WERI-Rb-1 (cell line): ENCODE data around the gene TSPEAR.

Source experiments
- DNase-seq: peaks from one replicate; pipeline ENCODE4 v3.0.0-alpha.2; 2020
- H3K27ac ChIP-seq: fragments of 250-450 bp; sonication (Bioruptor Pico); 2 replicates; pipeline ENCODE4 v1.5.1; 2020; ENCODE audit warnings: mild to moderate bottlenecking, moderate library complexity
- H3K27me3 ChIP-seq: fragments of 250-450 bp; sonication (Bioruptor Pico); 2 replicates; pipeline ENCODE4 v1.5.1; 2021; ENCODE audit warnings: mild to moderate bottlenecking, low read depth, moderate library complexity; ENCODE audit not compliant: insufficient read depth, severe bottlenecking
- H3K36me3 ChIP-seq: fragments of 250-450 bp; sonication (Bioruptor Pico); 2 replicates; pipeline ENCODE4 v1.5.1; 2020; ENCODE audit warnings: mild to moderate bottlenecking, moderate library complexity
- H3K4me3 ChIP-seq: 2 replicates; pipeline ENCODE4 v1.5.1; 2011; ENCODE audit warnings: low read depth, mild to moderate bottlenecking, control low read depth, low read length
- H3K9me3 ChIP-seq: fragments of 250-450 bp; sonication (Bioruptor Pico); 2 replicates; pipeline ENCODE4 v1.5.1; 2021; ENCODE audit warnings: mild to moderate bottlenecking, moderate library complexity; ENCODE audit not compliant: severe bottlenecking
- TF ChIP-seq, protein P1 (sequence below): IDR thresholded peaks from 2 replicates; pipeline ENCODE4 v1.5.1; 2011; ENCODE audit warnings: low read depth, mild to moderate bottlenecking, control low read depth, inconsistent platforms, low read length

TSPEAR gene

GRCh38 chr21:44626673-44627143 is 84.7 kb downstream of the TSPEAR start, which contains the start of gene KRTAP10-9:
TSS of gene KRTAP10-9 (plus strand) at chr21:44627093. CDS start at chr21:44627172, 79 bp downstream.
- TF ChIP-seq, protein P1, sequence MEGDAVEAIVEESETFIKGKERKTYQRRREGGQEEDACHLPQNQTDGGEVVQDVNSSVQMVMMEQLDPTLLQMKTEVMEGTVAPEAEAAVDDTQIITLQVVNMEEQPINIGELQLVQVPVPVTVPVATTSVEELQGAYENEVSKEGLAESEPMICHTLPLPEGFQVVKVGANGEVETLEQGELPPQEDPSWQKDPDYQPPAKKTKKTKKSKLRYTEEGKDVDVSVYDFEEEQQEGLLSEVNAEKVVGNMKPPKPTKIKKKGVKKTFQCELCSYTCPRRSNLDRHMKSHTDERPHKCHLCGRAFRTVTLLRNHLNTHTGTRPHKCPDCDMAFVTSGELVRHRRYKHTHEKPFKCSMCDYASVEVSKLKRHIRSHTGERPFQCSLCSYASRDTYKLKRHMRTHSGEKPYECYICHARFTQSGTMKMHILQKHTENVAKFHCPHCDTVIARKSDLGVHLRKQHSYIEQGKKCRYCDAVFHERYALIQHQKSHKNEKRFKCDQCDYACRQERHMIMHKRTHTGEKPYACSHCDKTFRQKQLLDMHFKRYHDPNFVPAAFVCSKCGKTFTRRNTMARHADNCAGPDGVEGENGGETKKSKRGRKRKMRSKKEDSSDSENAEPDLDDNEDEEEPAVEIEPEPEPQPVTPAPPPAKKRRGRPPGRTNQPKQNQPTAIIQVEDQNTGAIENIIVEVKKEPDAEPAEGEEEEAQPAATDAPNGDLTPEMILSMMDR: no peak
- no peak for DNase-seq
- Histone ChIP-seq H3K27ac (no peak within 1 kb of the TSS), H3K4me3 (no peak within 1 kb of the TSS), H3K27me3 (no peaks in the 10 kb centered on the region), H3K9me3 (peaks cover 49% of the 10 kb centered on the region), H3K36me3 (no peaks in the 10 kb centered on the region)

DNA sequence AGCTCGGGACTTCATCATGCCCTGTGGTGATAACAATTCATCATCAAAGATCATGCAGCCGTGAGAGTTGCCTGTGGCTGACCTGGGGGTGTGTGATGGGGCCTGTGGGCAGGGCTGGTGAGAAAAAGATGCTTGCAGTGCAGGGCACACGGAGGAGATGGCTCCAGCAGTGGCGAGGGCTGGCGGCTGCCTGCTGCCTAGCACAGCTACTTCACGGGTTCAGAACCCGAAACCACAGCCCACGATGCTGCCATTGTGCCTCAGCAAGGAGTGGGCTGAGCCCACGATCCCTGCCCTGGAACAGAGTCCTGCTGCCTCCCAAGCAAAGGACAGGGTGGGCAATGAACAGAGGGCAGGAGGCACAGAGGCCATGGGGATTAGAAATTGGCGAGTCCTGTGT is 85.1 kb downstream of the TSPEAR start:
- Histone ChIP-seq H3K27me3 (no peaks in the 10 kb centered on the region), H3K27ac (no peak overlapping the region), H3K36me3 (no peaks in the 10 kb centered on the region), H3K4me3 (no peak overlapping the region), H3K9me3 (peaks cover 45% of the 10 kb centered on the region)
- no peak for DNase-seq
- TF ChIP-seq, protein P1: no peak

- Histone ChIP-seq H3K27ac (no peak overlapping the region), H3K36me3 (no peaks in the 10 kb centered on the region), H3K9me3 (peaks cover 41% of the 10 kb centered on the region), H3K27me3 (no peaks in the 10 kb centered on the region), H3K4me3 (no peak overlapping the region)
- DNase-seq: no peak
- TF ChIP-seq, protein P1: no peak
These were observed 85.6 kb downstream of the TSPEAR start for GRCh38 chr21:44625756-44626155.

- peaks cover 52% of the 10 kb centered on the region for H3K9me3 ChIP-seq
- no peak overlapping the region for H3K4me3 ChIP-seq
- no peak overlapping the region for H3K27ac ChIP-seq
- TF ChIP-seq, protein P1: no peak
- no peaks in the 10 kb centered on the region for H3K36me3 ChIP-seq
- no peaks in the 10 kb centered on the region for H3K27me3 ChIP-seq
- DNase-seq: no peak
These were observed 87.8 kb downstream of the TSPEAR start for GRCh38 chr21:44623575-44623974.

DNA sequence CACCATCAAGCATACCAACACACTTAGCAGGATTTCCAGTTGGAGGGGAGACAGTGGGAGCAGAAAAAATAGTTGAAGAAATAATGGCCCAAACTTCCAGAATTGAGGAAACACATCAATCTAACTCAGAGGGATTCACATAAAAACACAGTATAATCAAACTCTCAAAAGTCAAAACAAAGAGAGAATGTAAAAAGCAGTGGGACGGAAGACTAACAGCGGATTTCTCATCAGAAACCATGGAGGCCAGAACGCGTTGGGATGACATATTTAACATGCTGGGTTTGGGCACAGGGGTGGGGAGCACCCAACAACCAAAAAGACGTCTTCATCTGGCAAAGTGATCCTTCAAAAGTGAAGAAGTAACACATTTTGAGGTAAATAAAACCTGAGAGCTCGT is 91.5 kb downstream of the TSPEAR start:
- TF ChIP-seq, protein P1: no peak
- Histone ChIP-seq H3K9me3 (peaks cover 41% of the 10 kb centered on the region), H3K27ac (no peak overlapping the region), H3K36me3 (no peaks in the 10 kb centered on the region), H3K27me3 (no peaks in the 10 kb centered on the region), H3K4me3 (no peak overlapping the region)
- no peak for DNase-seq

DNA sequence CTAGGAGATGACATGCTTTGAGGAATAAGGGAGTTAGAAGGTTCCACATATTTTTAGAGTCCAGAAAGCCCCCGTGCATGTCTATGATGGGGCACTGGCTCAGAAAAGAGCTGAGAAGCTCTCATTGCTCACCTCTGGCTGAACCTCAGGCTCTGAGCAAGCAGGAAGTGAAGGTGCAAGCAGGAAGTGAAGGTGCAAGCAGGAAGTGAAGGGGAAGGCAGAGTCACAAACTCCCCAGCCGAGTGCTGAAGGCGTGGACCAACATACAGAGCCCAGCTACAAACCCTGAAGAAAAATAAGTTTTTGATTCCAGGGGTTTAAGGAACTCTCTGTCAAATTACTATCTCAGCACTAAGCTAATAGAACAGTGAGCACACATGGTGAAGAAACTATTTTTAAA is 92.5 kb downstream of the TSPEAR start:
- TF ChIP-seq, protein P1: no peak
- Histone ChIP-seq H3K36me3 (no peaks in the 10 kb centered on the region), H3K9me3 (peaks cover 32% of the 10 kb centered on the region), H3K27me3 (no peaks in the 10 kb centered on the region), H3K27ac (no peak overlapping the region), H3K4me3 (no peak overlapping the region)
- no peak for DNase-seq
